MM.1S (cell line): ENCODE measurements around the gene LETM1.

Source experiments
- DNase-seq: peaks from one replicate; pipeline ENCODE4 v3.0.0-alpha.2; 2015
- H2AFZ ChIP-seq: fragments of 300-600 bp; sonication (generic); 2 replicates; pipeline ENCODE4 v1.6.0; 2016; ENCODE audit warnings: antibody characterized with exemption, low read length
- H3F3A ChIP-seq: fragments of 300-600 bp; sonication (generic); 2 replicates; pipeline ENCODE4 v1.6.1; 2016; ENCODE audit warnings: mild to moderate bottlenecking, antibody characterized with exemption, low read length, moderate library complexity, mixed read lengths; ENCODE audit not compliant: insufficient read depth
- H3K27ac ChIP-seq: fragments of 300-600 bp; sonication (generic); 2 replicates; pipeline ENCODE4 v1.5.1; 2016; ENCODE audit warnings: mild to moderate bottlenecking, low read length
- H3K27me3 ChIP-seq: fragments of 300-600 bp; sonication (generic); replicated peaks from 2 replicates; pipeline ENCODE4 v1.6.0; 2016; ENCODE audit warnings: low read length; ENCODE audit not compliant: insufficient read depth
- H3K36me3 ChIP-seq: fragments of 300-600 bp; sonication (generic); replicated peaks from 2 replicates; pipeline ENCODE4 v1.6.1; 2016; ENCODE audit warnings: mild to moderate bottlenecking, low read length, mixed read lengths; ENCODE audit not compliant: insufficient read depth
- H3K4me1 ChIP-seq: fragments of 300-600 bp; sonication (generic); 2 replicates; pipeline ENCODE4 v1.6.1; 2016; ENCODE audit warnings: low read length, mixed read lengths
- H3K4me2 ChIP-seq: fragments of 300-600 bp; sonication (generic); 2 replicates; pipeline ENCODE4 v1.6.0; 2016; ENCODE audit warnings: low read depth, low read length
- H3K4me3 ChIP-seq: fragments of 300-600 bp; sonication (generic); 2 replicates; pipeline ENCODE4 v1.5.1; 2016; ENCODE audit warnings: low read length, mixed read lengths
- H3K79me2 ChIP-seq: fragments of 300-600 bp; sonication (generic); 2 replicates; pipeline ENCODE4 v1.6.1; 2016; ENCODE audit warnings: mixed run types, low read length, mixed read lengths
- H3K9ac ChIP-seq: fragments of 300-600 bp; sonication (generic); 2 replicates; pipeline ENCODE4 v1.6.1; 2016; ENCODE audit warnings: low read length, mixed read lengths
- H3K9me2 ChIP-seq: fragments of 300-600 bp; sonication (generic); replicated peaks from 2 replicates; pipeline ENCODE4 v1.6.1; 2016; ENCODE audit warnings: mild to moderate bottlenecking, low read length, mixed read lengths; ENCODE audit not compliant: insufficient read depth
- H3K9me3 ChIP-seq: fragments of 300-600 bp; sonication (generic); replicated peaks from 2 replicates; pipeline ENCODE4 v1.6.1; 2016; ENCODE audit warnings: mild to moderate bottlenecking, low read length, mixed read lengths; ENCODE audit not compliant: insufficient read depth
- H4K20me1 ChIP-seq: fragments of 300-600 bp; sonication (generic); 2 replicates; pipeline ENCODE4 v1.6.1; 2016; ENCODE audit warnings: mild to moderate bottlenecking, low read length, moderate library complexity, mixed read lengths; ENCODE audit not compliant: insufficient read depth
- CTCF ChIP-seq: fragments of 300-600 bp; sonication (generic); IDR thresholded peaks from 2 replicates; pipeline ENCODE4 v1.5.1; 2016; ENCODE audit warnings: antibody characterized with exemption, low read length, mixed read lengths
- EZH2 ChIP-seq: fragments of 300-600 bp; sonication (generic); optimal IDR thresholded peaks from 2 replicates; pipeline ENCODE3; 2017; ENCODE audit warnings: low read depth, mild to moderate bottlenecking, antibody characterized with exemption, low read length, mixed read lengths
- EZH2phosphoT487 ChIP-seq: fragments of 300-600 bp; sonication (generic); IDR thresholded peaks from 2 replicates; pipeline ENCODE4 v1.6.1; 2018; ENCODE audit warnings: antibody characterized with exemption, low read length

Gene LETM1

GRCh38 chr4:1770791-1771231 lies 85.1 kb downstream of the LETM1 start:
- Histone ChIP-seq H3K4me3 (no peak overlapping the region), H3K4me2 (no peak overlapping the region), H3K9ac (no peak overlapping the region), H3K9me3 (no peaks in the 10 kb centered on the region), H2AFZ (no peak overlapping the region), H3K27me3 (peaks cover 85% of the 10 kb centered on the region), H3K27ac (no peak overlapping the region), H3K9me2 (no peaks in the 10 kb centered on the region), H3F3A (no peaks in the 10 kb centered on the region), H3K79me2 (no peaks in the 10 kb centered on the region), H3K4me1 (no peaks in the 10 kb centered on the region), H3K36me3 (no peaks in the 10 kb centered on the region), H4K20me1 (no peaks in the 10 kb centered on the region; the same call in 1 of the 2 replicates)
- no peak for TF ChIP-seq CTCF
- TF ChIP-seq EZH2, result no peak
- TF ChIP-seq EZH2phosphoT487, result no peak
- no peak for DNase-seq

- no peaks in the 10 kb centered on the region; the same call in 1 of the 2 replicates for H4K20me1 ChIP-seq
- H3K4me1 ChIP-seq, result no peaks in the 10 kb centered on the region
- no peaks in the 10 kb centered on the region for H3K79me2 ChIP-seq
- DNase-seq, result no peak
- H3K9me2 ChIP-seq, result no peaks in the 10 kb centered on the region
- no peak overlapping the region for H3K9ac ChIP-seq
- no peak overlapping the region for H3K4me2 ChIP-seq
- H3K27me3 ChIP-seq, result peaks cover 85% of the 10 kb centered on the region
- H3K27ac ChIP-seq, result no peak overlapping the region
- no peaks in the 10 kb centered on the region for H3F3A ChIP-seq
- TF ChIP-seq CTCF (no peak), EZH2phosphoT487 (no peak), EZH2 (no peak)
- no peak overlapping the region for H3K4me3 ChIP-seq
- no peaks in the 10 kb centered on the region for H3K36me3 ChIP-seq
- no peaks in the 10 kb centered on the region for H3K9me3 ChIP-seq
- no peak overlapping the region for H2AFZ ChIP-seq
Measured at GRCh38 chr4:1770245-1770644, 85.7 kb downstream of the LETM1 start.

GRCh38 chr4:1769692-1770091 lies 86.3 kb downstream of the LETM1 start:
- DNase-seq, result no peak
- Histone ChIP-seq H3K4me1 (no peaks in the 10 kb centered on the region), H3K27me3 (peaks cover 88% of the 10 kb centered on the region)

More at GRCh38 chr4:1769692-1770091, 86.3 kb downstream of the LETM1 start:
- Histone ChIP-seq H3K4me3 (no peak overlapping the region), H3K9me2 (no peaks in the 10 kb centered on the region), H3K9ac (no peak overlapping the region), H3K9me3 (no peaks in the 10 kb centered on the region), H2AFZ (no peak overlapping the region), H4K20me1 (no peaks in the 10 kb centered on the region; the same call in 1 of the 2 replicates), H3F3A (no peaks in the 10 kb centered on the region), H3K79me2 (no peaks in the 10 kb centered on the region), H3K36me3 (no peaks in the 10 kb centered on the region), H3K4me2 (no peak overlapping the region), H3K27ac (no peak overlapping the region)
- TF ChIP-seq EZH2, result no peak
- TF ChIP-seq CTCF, result no peak
- no peak for TF ChIP-seq EZH2phosphoT487
